Kasumi-1 (cell line): Measurements from ENCODE around the gene ADAMTS4.
"Not testable (repeated sequence)": the region's sequence is repeated elsewhere in the genome, so short reads cannot be mapped to it uniquely, and the experiment has no call there.

Experiments used
- DNase-seq, 2 experiments: peaks; one replicate each; lab custom pipeline; 2025; lab: John Stamatoyannopoulos, UW

The ADAMTS4 gene

DNA sequence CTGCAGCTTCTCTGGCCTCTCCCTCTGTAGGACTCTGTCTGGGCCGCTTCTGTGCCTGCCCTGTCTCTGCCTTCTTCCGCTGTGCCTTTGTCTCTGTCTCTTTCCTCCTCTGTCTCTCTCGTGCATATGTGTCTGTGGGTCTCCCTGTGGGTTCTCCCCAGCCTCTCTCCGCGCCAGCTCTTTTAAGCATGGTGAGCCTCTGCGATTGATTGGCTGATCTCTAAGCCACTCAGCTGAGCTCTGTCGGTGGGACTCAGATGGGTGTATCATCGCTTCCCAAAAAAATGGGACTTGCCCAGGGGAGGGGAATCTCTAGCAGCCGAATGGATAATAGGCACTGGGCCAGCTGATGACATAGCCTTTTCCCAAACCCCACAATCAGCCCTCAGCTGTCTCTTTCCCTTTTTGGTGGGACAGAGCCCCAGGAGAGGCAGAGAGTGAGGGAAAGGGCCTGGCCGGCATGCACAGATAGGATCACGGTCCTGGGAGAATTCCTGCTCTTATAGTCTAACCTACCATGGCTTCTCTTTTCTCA is at the start of gene ADAMTS4:
ADAMTS4 (minus strand) TSS at position 158 of the 535 bp plus-strand sequence. CDS start 427 bp downstream, outside the sequence.
- peak in 1 of 2 experiments; percentile 34 for DNase-seq

DNA sequence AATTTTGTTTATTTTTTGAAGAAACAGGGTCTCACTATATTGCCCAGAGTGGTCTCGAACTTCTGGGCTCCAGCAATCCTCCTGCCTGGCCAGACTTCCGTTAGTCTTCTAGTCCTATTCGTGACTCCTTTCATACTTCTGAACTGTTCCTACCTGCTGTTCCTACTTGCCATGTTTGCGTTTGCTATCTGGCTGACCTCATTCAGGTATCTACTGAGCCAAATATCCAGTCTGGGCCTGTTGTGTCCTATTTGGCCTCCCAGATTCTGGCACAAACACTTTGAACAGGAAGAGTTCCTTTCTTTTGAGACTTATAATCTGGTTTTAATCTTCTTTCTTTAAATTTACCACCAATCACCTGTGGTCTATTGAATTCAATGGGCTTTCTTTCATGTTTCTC is 46.0 kb upstream of the ADAMTS4 start:
- DNase-seq: no peak

GRCh38 chr1:161242313-161242712 is 43.5 kb upstream of the ADAMTS4 start:
- DNase-seq: peak; percentile 20 to 53

GRCh38 chr1:161241682-161242081 is 42.8 kb upstream of the ADAMTS4 start:
- DNase-seq: peak; percentile 33 to 59

DNA sequence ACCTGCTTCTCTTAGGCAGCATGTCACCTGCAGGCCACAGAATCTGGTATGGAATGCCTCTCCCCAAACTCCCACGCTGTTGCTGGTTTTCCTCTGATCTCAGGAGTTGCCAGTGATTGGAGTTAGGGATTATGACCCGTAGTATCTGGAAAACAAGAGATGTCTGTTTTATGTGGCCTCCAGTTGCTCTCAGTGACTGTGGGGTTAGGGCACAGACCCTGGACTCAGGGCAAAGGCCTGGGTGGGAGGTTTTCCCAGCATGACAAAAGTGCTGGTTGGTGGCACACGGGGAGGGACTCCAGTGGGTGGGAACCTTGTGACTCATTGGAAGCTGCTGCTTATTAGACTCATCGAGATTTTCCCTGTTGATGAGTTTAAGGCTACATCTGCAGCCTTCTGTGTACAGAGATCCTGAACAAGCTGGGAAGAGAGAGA is 39.2 kb upstream of the ADAMTS4 start, which contains the start of gene NR1I3:
NR1I3 (minus strand) TSS at position 165 of the 435 bp plus-strand sequence. CDS start 1,638 bp downstream, outside the sequence.
- no peak for DNase-seq

DNA sequence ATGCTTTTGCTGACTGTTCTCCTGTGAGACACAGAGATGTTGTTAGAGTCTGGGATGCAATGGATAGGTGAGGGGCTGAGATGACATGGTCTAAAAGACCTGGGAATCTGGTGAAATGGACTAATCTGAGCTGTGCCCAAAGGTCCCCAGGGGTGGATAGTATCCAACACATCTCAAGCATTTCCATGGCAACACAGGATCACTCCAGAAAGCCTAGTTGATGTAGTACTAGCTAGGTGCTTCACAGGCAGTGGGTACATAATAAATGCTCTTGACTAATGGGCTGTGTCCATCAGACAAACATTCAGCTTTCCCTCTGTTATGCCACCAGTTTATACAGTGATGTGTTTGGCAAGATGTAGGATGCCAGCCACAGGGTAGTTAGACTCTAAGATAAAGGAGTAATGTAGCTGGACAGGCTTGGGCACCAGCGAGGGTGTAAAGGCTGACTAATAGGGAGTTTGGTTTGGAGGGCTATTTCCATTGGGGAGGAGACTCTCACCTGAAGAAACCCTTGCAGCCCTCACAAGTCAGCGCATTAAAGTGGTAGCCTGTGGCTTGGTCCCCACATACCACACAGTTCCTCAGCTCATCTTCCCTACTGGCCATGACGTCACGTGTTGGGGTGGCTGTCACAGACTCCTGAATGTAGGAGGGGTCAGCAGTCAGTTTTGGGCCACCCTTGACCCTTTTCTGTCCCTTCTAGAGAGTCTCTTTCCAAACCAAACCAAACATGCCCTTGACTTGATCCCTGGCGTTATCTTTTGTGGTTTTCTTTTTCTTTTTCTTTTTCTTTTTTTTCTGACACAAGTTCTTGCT is 37.3 kb upstream of the ADAMTS4 start:
- DNase-seq: no peak

DNA sequence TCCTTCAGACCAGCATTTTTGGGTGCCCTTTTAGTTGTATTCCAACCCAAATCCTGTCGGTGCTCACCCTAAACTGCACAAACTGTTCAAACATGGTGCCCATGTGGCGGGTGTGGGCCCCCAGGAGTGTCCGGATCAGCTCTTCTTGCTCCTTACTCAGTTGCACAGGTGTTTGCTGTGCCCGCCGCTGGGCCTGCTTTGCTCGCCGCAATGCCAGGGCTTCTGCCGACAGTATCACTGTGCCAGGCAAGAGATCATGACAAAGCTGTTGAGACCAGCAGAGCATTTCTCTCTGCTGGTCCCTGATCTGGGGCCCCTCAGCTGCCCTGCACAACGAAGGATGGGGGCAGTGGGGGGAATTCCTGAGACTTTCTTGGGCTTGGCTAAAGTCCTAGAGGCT is 34.2 kb upstream of the ADAMTS4 start:
- DNase-seq: no peak

DNA sequence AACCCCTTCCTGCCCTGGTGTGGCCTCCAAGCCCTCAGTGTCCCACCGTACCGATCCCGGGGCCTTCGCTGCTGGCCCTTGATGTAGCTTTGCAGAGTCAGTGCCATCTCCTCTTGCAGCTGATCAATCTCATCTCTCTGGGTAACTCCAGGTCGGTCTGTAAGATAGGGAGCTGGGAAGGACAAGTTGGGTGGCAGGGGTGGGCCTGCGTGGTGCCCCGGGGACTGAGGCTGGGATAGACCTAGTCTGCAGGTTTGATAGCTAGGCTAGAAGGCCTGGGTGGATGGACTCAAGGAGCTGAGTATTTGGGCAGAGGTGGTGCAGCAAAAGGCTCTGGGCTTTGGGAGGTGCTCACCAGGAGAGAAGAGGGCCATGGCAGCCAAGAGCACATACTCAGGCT is 31.9 kb upstream of the ADAMTS4 start:
- no peak for DNase-seq

DNA sequence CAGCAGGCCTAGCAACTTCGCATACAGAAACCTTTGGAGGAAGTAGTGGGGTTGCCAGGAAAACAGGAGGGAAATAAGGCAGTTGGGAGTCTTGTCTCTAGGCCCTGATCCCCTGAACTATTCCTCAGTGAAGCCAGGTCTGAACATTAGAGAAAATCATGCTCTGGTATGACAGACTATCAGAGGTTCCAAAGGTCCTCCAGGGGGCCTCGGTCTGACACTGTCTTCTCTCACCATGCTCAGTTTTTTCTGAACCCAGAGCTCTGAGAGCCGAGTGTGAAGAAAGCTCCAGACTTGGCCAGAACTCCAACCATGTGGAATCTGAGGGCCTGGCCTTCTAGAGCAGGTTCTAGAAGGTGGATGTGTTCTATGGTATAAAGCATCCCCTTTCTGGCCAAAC is 31.0 kb upstream of the ADAMTS4 start:
- DNase-seq: peak; percentile 35 to 67

DNA sequence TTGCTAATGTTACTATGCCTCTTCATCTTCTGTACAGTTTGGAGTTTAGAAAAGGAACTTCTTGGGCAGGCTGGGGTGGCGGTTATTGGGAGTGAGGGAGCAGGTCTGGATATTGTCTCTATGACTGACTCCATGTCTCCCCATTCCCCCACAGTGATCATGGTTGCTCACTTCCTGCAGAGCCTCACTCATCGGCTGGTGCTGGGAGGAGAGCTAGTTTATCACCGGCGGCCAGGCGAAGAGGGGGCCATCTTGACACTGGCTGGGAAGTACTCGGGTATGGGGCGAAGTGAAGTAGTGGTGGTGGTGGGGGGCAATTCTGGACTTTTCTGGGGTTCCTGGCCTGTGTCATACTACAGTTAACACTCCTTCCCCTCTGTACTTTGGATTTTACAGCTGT is 29.2 kb upstream of the ADAMTS4 start:
- DNase-seq: peak in 1 of 2 experiments; percentile 51

GRCh38 chr1:161227196-161227871 is 28.5 kb upstream of the ADAMTS4 start:
- DNase-seq: peak; percentile 93 to 96

GRCh38 chr1:161226759-161227158 is 27.9 kb upstream of the ADAMTS4 start:
- DNase-seq: no peak

GRCh38 chr1:161226320-161226711 is 27.5 kb upstream of the ADAMTS4 start:
- DNase-seq: no peak

DNA sequence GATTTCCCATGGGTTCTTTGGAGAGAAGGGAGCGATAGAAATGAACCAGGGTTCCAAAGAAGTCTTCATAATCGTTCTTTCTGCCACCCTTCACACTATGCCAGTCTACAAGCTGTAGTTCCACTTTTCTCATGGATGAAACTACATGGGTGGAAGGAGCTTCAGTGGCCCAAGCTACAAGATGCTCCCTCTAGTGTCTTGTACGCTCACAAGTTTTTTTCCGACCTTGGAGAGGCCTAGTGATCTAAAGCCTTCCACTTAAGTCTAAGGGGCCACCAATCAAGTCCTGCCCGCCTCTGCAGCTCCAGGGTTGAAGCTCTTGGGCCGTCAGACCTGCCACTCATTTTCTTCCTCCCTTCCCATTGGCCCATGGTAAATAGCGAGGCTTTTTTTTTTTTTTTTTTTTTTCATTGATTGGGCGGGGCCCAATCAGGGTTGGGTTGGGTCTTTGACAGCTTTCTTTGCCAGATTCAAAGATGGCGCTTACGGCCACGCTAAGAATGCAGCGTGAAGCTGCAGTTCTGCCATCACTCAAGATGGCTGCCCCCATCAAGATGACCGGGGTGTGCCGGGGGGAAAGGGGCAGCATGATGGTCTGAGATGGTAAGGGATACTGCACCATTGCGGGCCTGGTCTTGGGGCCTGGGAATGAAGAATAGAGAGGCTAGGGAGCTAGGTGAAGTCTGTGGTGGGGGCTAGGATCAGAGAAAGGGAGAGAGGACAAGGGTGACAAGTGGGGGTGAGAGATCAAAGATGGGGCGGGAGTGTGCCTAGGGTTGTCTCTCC is 26.9 kb upstream of the ADAMTS4 start, which contains the start of gene TOMM40L:
TOMM40L (plus strand) TSS at position 527 of the 786 bp plus-strand sequence. CDS start 430 bp downstream, outside the sequence.
- DNase-seq: peak; percentile 99 to 100

GRCh38 chr1:161225178-161225533 is 26.3 kb upstream of the ADAMTS4 start:
- no peak for DNase-seq

- DNase-seq: not testable (repeated sequence)
Observed at GRCh38 chr1:161224695-161225087, 25.8 kb upstream of the ADAMTS4 start.

DNA sequence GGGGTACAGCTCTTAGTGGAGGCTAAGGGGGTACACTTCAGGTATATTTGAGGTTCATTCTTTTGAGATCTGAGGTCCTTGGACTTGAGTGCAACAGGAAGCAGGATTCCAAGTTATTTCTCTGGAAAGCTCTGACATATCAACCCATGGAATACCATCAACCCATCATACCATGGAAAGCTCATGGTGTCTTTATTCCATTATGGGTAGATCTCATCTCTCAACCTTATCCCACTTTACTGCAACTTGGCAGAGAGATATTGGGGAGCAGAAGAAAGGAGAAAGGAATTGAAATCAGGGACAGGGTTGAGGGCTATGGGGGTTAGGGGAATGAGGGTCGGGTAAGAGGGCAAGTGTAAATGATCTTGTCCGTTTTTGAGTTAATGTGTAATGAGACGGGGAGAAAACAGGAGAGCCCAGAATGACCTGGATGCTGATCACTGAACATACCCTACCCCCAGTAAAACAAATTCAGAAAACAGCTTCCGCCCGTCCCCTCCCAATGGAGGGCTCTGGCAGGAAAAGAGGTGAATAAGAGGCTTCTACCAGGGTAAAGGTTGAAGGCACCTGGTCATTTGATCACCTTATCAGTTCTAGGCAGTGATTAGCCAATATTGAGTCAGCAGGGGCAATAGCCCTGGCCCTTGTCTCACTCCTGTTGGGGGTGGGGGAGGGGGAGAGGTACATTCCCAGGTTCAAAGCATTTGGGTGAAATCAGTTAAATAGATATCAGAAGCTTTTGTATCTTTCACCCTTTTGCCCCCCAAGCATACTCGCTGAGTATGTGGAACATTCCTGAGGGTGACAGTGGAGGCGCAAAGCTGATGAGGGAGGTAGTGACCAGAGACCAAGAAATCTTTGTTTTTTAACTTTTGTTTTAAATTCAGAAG is 25.2 kb upstream of the ADAMTS4 start:
- no peak for DNase-seq

DNA sequence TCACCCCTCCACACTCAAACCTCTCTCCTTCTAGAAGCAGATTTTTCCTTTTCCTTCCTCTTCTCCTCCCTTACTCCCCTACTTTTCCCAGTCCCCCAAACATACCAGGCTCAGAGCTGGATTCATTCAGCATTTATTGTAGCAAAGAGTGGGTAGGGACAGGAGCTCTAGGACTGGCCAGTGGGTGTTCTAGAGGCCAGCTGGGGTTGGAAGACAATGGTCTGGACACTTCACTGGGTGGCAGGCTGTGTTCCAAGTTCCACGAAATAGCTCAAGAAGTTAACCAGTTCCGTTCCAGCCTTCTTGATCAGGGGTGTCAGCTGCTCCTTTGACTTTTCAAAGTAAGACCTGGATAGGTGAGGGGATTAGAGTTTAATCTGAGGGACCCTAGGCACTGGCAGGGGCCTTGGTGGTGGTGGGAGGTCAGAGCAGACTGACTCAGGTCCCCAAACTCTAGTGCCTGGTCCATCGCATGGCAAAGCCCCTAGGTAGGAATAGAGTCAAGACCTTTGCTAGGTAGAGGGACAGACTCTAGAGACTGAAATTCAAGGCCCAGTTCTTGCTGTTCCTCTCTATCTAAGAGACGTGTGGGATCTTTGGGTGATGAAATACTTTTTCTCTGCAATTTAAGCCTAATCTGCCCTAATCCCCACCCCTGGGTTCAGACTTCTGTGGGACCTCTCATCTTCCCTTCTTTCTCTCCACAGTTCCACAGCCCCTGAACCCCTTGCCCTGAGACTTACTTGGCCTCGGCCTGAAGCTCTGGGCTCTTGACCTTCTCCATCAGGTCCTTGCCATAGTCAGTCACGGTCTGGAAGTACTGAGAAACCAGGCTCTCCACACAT is 23.5 kb upstream of the ADAMTS4 start:
- no peak for DNase-seq

- DNase-seq: no peak
Observed at GRCh38 chr1:161220002-161220401, 21.1 kb upstream of the ADAMTS4 start.
